K562 (cell line): ENCODE data around the gene DNAH5. TPM values are rescaled to one million over a fixed set of nuclear protein-coding genes. Genes with fewer than 3 reads are reported as not detected.

ENCODE experiments used
- ASH1L ChIP-seq: fragments of 450-650 bp; IDR thresholded peaks from 2 replicates; pipeline ENCODE4 v1.6.1; 2018; ENCODE audit warnings: borderline replicate concordance, mild to moderate bottlenecking, low read depth; ENCODE audit not compliant: partially characterized antibody
- C11orf30 ChIP-seq: fragments of 450-650 bp; IDR thresholded peaks from 2 replicates; pipeline ENCODE4 v1.6.1; 2016; ENCODE audit warnings: low read depth, mild to moderate bottlenecking
- HMGXB4 ChIP-seq: sonication (generic); formaldehyde crosslinking; IDR thresholded peaks from 2 replicates; pipeline ENCODE4 v1.8.1; 2023; ENCODE audit warnings: mild to moderate bottlenecking, missing genetic modification reagents
- KAT8 ChIP-seq: fragments of 450-650 bp; IDR thresholded peaks from 2 replicates; pipeline ENCODE4 v1.6.1; 2016; ENCODE audit warnings: low read depth, mild to moderate bottlenecking
- MAFF ChIP-seq: IDR thresholded peaks from 2 replicates; pipeline ENCODE4 v1.6.1; 2012; ENCODE audit warnings: low read length, improper control_type of control experiment
- RAD21 ChIP-seq, 2 experiments: fragments of 250-450 bp in 1 of 2; fragments of 450-650 bp in 1 of 2; sonication (Bioruptor Pico) in 1 of 2; formaldehyde crosslinking in 1 of 2; IDR thresholded peaks in 1 of 2; conservative IDR thresholded peaks in 1 of 2; 2 replicates each; pipeline versions ENCODE4 v1.4.0 to v1.8.0; 2020 to 2022; ENCODE audit warnings: mild to moderate bottlenecking in 2 of 2, moderate library complexity in 1 of 2
- TOE1 ChIP-seq, 2 experiments: fragments of 450-650 bp in 1 of 2; sonication (generic) in 1 of 2; formaldehyde crosslinking in 1 of 2; IDR thresholded peaks; 2 replicates each; pipeline versions ENCODE4 v1.7.1 to v1.8.0; 2016 to 2022; ENCODE audit warnings: borderline replicate concordance in 2 of 2, mild to moderate bottlenecking in 2 of 2, antibody characterized with exemption in 1 of 2, inconsistent platforms in 1 of 2, low read depth in 1 of 2, missing genetic modification reagents in 1 of 2, moderate library complexity in 1 of 2
- ZNF77 ChIP-seq: fragments of 250-450 bp; sonication (Bioruptor Pico); IDR thresholded peaks from 2 replicates; pipeline ENCODE4 v1.5.0; 2020
- polyA plus RNA-seq, 8 experiments: library from polyadenylated mRNA; depleted of rRNA in 4 of 8; stranded (reverse) in 5 of 8; unstranded in 3 of 8; fragments of >200 nt; fragmentation: Nextera tagmentation in 2 of 8; fragmentation: Illumina TruSeq in 1 of 8; extraction: Ambion mirVana in 2 of 8; extraction: Trizol in 1 of 8; gene quantifications; 2 replicates each; pipeline versions ENCODE4 v1.2.1 to v1.2.3, GENCODE V29; 2011 to 2014; ENCODE audit warnings: inconsistent platforms in 1 of 8, missing spikeins in 1 of 8
- total RNA-seq, 7 experiments: library from RNA; depleted of rRNA in 6 of 7; stranded (reverse); fragments of >200 nt in 6 of 7; fragmentation: Illumina TruSeq in 2 of 7; extraction: Trizol in 2 of 7; gene quantifications; 2 replicates each; pipeline versions ENCODE4 v1.2.1 to v1.2.3, GENCODE V29; 2011 to 2021; ENCODE audit warnings: low replicate concordance in 1 of 7
- TF ChIP-seq, protein P1 (sequence below): sonication (generic); formaldehyde crosslinking; IDR thresholded peaks from 2 replicates; pipeline ENCODE4 v1.8.1; 2023; ENCODE audit warnings: mild to moderate bottlenecking, missing genetic modification reagents
- TF ChIP-seq, protein P2 (sequence below): sonication (generic); formaldehyde crosslinking; IDR thresholded peaks from 2 replicates; pipeline ENCODE4 v1.5.0; 2020; ENCODE audit warnings: missing genetic modification reagents

Gene DNAH5
- total and polyA plus RNA-seq, 9 of the 15 experiments (the other 6 are each of a cell fraction or from before 2014, with no cell fraction given) = 0.03 TPM; not detected in 8

DNA sequence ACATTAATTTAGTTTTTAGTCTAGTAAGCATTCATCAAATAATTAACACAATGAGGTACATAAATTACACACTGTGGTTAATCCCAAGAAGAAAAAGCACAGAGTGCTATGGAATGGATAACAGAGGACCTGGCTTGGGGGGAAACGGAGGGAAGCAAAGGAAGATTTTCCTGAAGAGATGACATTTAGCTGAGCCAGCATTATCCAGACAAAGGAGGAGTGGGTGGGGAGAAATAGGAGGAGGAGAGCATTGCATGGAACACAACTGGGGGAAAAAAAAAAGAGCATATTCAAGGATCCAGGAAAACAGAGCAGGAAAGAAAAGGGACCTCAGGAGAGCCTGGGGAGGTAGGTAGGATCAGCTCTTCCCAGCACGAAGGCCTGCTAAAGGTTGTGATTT is 170.8 kb downstream of the DNAH5 start (continued):
- TF ChIP-seq TOE1 (IDR thresholded peaks at IDR 0.05; ENCODE audit: borderline replicate concordance) (no peak), TOE1 (CRISPR knock-in tag; IDR thresholded peaks at IDR 0.05; ENCODE audit: borderline replicate concordance, low read depth) (no peak), ASH1L (no peak), RAD21 (CRISPR knock-in tag; conservative IDR thresholded peaks at IDR 0.05 in 1 of 2, IDR thresholded peaks at IDR 0.05 in 1 of 2) (no peak), MAFF (peak; percentile 47; the same call in 1 of the 2 replicates), ZNF77 (CRISPR knock-in tag) (no peak), KAT8 (no peak), HMGXB4 (CRISPR knock-in tag) (no peak), C11orf30 (peak; percentile 48; the same call in 1 of the 2 replicates)
- TF ChIP-seq, protein P1, sequence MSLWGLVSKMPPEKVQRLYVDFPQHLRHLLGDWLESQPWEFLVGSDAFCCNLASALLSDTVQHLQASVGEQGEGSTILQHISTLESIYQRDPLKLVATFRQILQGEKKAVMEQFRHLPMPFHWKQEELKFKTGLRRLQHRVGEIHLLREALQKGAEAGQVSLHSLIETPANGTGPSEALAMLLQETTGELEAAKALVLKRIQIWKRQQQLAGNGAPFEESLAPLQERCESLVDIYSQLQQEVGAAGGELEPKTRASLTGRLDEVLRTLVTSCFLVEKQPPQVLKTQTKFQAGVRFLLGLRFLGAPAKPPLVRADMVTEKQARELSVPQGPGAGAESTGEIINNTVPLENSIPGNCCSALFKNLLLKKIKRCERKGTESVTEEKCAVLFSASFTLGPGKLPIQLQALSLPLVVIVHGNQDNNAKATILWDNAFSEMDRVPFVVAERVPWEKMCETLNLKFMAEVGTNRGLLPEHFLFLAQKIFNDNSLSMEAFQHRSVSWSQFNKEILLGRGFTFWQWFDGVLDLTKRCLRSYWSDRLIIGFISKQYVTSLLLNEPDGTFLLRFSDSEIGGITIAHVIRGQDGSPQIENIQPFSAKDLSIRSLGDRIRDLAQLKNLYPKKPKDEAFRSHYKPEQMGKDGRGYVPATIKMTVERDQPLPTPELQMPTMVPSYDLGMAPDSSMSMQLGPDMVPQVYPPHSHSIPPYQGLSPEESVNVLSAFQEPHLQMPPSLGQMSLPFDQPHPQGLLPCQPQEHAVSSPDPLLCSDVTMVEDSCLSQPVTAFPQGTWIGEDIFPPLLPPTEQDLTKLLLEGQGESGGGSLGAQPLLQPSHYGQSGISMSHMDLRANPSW (CRISPR knock-in tag) = no peak
- TF ChIP-seq, protein P2, sequence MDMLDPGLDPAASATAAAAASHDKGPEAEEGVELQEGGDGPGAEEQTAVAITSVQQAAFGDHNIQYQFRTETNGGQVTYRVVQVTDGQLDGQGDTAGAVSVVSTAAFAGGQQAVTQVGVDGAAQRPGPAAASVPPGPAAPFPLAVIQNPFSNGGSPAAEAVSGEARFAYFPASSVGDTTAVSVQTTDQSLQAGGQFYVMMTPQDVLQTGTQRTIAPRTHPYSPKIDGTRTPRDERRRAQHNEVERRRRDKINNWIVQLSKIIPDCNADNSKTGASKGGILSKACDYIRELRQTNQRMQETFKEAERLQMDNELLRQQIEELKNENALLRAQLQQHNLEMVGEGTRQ (CRISPR knock-in tag) = no peak
